RWPE1 (cell line): ENCODE data around the gene SLC23A3.

ENCODE experiments used
- CTCF ChIA-PET: fragments of 350-600 bp; sonication (Branson Sonifier 250); formaldehyde crosslinking; extraction: SDS; loops from one replicate; lab custom pipeline; 2021; lab: Yijun Ruan, JAX
- POLR2A ChIA-PET: fragments of 400-600 bp; formaldehyde crosslinking; extraction: SDS; loops from one replicate; lab custom pipeline; 2020; ENCODE audit warnings: antibody characterized with exemption; ENCODE audit not compliant: low non-redundant PET; lab: Yijun Ruan, JAX
- DNase-seq: peaks from one replicate; pipeline ENCODE4 v3.0.0; 2012; ENCODE audit warnings: low spot score
- H3K27ac ChIP-seq: fragments of 450-650 bp; 2 replicates; pipeline ENCODE4 v1.5.1; 2017
- CTCF ChIP-seq: fragments of 450-650 bp; conservative IDR thresholded peaks from 2 replicates; pipeline ENCODE4 v1.5.1; 2017; ENCODE audit warnings: low read depth, mild to moderate bottlenecking

Gene SLC23A3

GRCh38 chr2:219160186-219161017 is 9.4 kb downstream of the SLC23A3 start, which contains the start of gene NHEJ1:
Gene NHEJ1 (minus strand): TSS chr2:219160815. CDS start chr2:219158362, 2,453 bp downstream.
- ChIA-PET CTCF (interaction anchor here (0.6 to 2.2 kb wide), 18 partner anchors 8 to 1534 kb away, joined by 3 to 7 read pairs (median 3); partner anchors contain the start of gene CNPPD1), POLR2A (no interaction called here)
- peak; percentile 95 for DNase-seq
- peak within 1 kb of the TSS; percentile 95 for H3K27ac ChIP-seq
- peak; percentile 96 for TF ChIP-seq CTCF

- ChIA-PET CTCF (interaction anchor here (0.6 to 2.2 kb wide), 24 partner anchors 11 to 775 kb away, joined by 3 to 8 read pairs (median 4); partner anchors contain the start of genes ABCB6, CNPPD1 and TUBA4A), POLR2A (no interaction called here)
These were observed 10.1 kb downstream of the SLC23A3 start for GRCh38 chr2:219159771-219160185.

GRCh38 chr2:219158586-219158985 is 11.2 kb downstream of the SLC23A3 start:
- POLR2A ChIA-PET = no interaction called here
- CTCF ChIA-PET = interaction anchor here (0.5 to 2.2 kb wide), 7 partner anchors 12 to 137 kb away, joined by 3 to 7 read pairs (median 6); partner anchors contain the start of gene CNPPD1
- H3K27ac ChIP-seq = no peak overlapping the region
- no peak for TF ChIP-seq CTCF
- no peak for DNase-seq

More at GRCh38 chr2:219159771-219160185, 10.1 kb downstream of the SLC23A3 start:
- no peak for TF ChIP-seq CTCF
- peak overlapping the region; percentile 95 for H3K27ac ChIP-seq
- DNase-seq = no peak

GRCh38 chr2:219158025-219158424 is 11.8 kb downstream of the SLC23A3 start:
- TF ChIP-seq CTCF = no peak
- H3K27ac ChIP-seq = no peak overlapping the region
- no peak for DNase-seq
- CTCF ChIA-PET = interaction anchor here (0.5 to 5.4 kb wide), 5 partner anchors 99 to 163 kb away, joined by 3 to 32 read pairs (median 5); partner anchors contain the start of gene IHH
- POLR2A ChIA-PET = no interaction called here

- POLR2A ChIA-PET = no interaction called here
- no peak overlapping the region for H3K27ac ChIP-seq
- CTCF ChIA-PET = interaction anchor here (0.7 to 5.4 kb wide), 6 partner anchors 24 to 162 kb away, joined by 3 to 32 read pairs (median 6); partner anchors contain the start of gene IHH
- TF ChIP-seq CTCF = no peak
- no peak for DNase-seq
These were observed 12.4 kb downstream of the SLC23A3 start for GRCh38 chr2:219157396-219157795.

- ChIA-PET POLR2A (no interaction called here), CTCF (interaction anchor here (0.5 to 5.4 kb wide), 15 partner anchors 33 to 260 kb away, joined by 3 to 32 read pairs (median 3); partner anchors contain the start of gene IHH)
- DNase-seq = peak; percentile 62
- H3K27ac ChIP-seq = no peak overlapping the region
- TF ChIP-seq CTCF = peak; percentile 33; the same call in 1 of the 2 replicates
These were observed 14.7 kb downstream of the SLC23A3 start for GRCh38 chr2:219155054-219155644.
